GM12878 (cell line): ENCODE results near the gene MLEC.

Experiments used
- CHD2 ChIP-seq: IDR thresholded peaks from 2 replicates; pipeline ENCODE4 v1.6.1; 2011; ENCODE audit warnings: low read depth, low read length, improper control_type of control experiment, borderline replicate concordance
- EP300 ChIP-seq, 2 experiments: fragments of 150-350 bp in 1 of 2; IDR thresholded peaks; 2 replicates each; pipeline ENCODE4 v1.6.1; 2011 to 2012; ENCODE audit warnings: low read depth in 2 of 2, low read length in 2 of 2, borderline replicate concordance in 1 of 2, improper control_type of control experiment in 1 of 2, inconsistent platforms in 1 of 2; ENCODE audit not compliant: control insufficient read depth in 1 of 2
- GABPA ChIP-seq: IDR thresholded peaks from 2 replicates; pipeline ENCODE4 v1.6.1; 2014; ENCODE audit warnings: antibody characterized with exemption, low read depth, mild to moderate bottlenecking, inconsistent platforms
- POLR2A ChIP-seq: IDR thresholded peaks from 2 replicates; pipeline ENCODE4 v1.6.1; 2011; ENCODE audit warnings: low read depth, mild to moderate bottlenecking, low read length
- POLR2AphosphoS5 ChIP-seq: IDR thresholded peaks from 2 replicates; pipeline ENCODE4 v1.6.1; 2011; ENCODE audit warnings: mild to moderate bottlenecking, low read length, inconsistent platforms
- RAD21 ChIP-seq: IDR thresholded peaks from 2 replicates; pipeline ENCODE4 v1.6.1; 2011; ENCODE audit warnings: mild to moderate bottlenecking, low read depth, low read length, moderate library complexity; ENCODE audit not compliant: insufficient read depth
- RFX5 ChIP-seq: IDR thresholded peaks from 2 replicates; pipeline ENCODE4 v1.6.1; 2011; ENCODE audit warnings: low read depth, low read length, improper control_type of control experiment
- SREBF1 ChIP-seq: IDR thresholded peaks from 2 replicates; pipeline ENCODE4 v1.6.1; 2012; ENCODE audit warnings: mild to moderate bottlenecking, low read length
- TCF7 ChIP-seq: IDR thresholded peaks from 2 replicates; pipeline ENCODE4 v1.6.1; 2014; ENCODE audit warnings: antibody characterized with exemption, borderline replicate concordance
- ZBTB40 ChIP-seq: fragments of 450-650 bp; IDR thresholded peaks from 2 replicates; pipeline ENCODE4 v1.6.1; 2016; ENCODE audit warnings: mild to moderate bottlenecking, moderate library complexity, borderline replicate concordance
- ZNF274 ChIP-seq: IDR thresholded peaks from one replicate; pipeline ENCODE4 v1.8.0; 2011; ENCODE audit not compliant: insufficient read length, insufficient read depth
- TF ChIP-seq, protein P1 (sequence below), 3 experiments: IDR thresholded peaks in 2 of 3; conservative IDR thresholded peaks in 1 of 3; 2 replicates each; pipeline ENCODE4 v1.5.1; 2011; ENCODE audit warnings: low read depth in 3 of 3, low read length in 3 of 3, mild to moderate bottlenecking in 3 of 3, control low read depth in 2 of 3, moderate library complexity in 2 of 3, inconsistent platforms in 1 of 3, mixed read lengths in 1 of 3; ENCODE audit not compliant: control insufficient read depth in 2 of 3, insufficient read depth in 1 of 3; ENCODE audit errors: extremely low read depth in 1 of 3
- TF ChIP-seq, protein P2 (sequence below): IDR thresholded peaks from 2 replicates; pipeline ENCODE4 v1.6.1; 2011; ENCODE audit warnings: low read depth, low read length, improper control_type of control experiment, borderline replicate concordance

DNA sequence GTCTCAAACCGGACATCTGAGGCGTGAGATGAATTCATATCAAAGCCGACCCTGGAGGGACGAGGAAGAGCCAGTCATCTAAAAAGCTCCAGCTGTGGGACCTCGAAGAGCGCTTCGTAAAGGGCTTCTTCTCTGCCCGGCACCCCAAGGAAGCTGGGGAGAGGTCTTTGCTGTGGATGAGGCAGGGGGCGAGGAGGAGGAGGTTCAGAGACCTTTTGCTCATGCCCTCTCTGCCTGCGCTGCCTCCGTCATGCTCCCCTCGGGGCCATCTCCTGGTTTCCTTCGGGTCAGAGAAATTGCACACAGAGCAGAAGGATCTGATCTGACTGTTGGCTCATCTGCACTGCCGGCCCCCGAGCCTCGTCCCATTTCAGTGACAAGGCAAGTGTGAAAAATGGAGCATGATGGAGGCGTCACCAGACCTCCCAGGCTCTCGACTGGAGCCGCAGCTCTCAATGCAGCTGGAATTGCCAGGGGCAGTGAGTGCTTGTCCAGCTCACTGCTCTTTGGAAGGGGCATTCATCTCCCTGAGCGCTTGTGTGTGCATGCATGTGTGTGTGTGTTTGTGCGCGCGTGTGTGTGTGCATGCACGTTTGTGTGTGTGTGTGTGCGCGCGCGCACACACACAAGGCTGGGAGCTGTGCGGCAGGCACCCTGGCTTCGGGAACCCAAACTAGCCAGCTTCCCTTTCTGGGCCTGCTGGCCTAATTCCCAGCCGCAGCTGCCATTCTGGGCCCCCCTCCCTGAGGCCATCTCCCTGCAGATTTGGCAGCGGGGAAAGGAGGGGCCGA, 37.3 kb upstream of the MLEC start:
- TF ChIP-seq POLR2AphosphoS5 (no peak), EP300 (IDR thresholded peaks at IDR 0.05; ENCODE audit: borderline replicate concordance in 1 of 2, control insufficient read depth in 1 of 2, low read depth in 2 of 2, low read length in 2 of 2) (no peak), GABPA (no peak), ZNF274 (no peak), CHD2 (no peak), POLR2A (no peak), RFX5 (no peak), TCF7 (no peak), RAD21 (no peak), ZBTB40 (no peak), SREBF1 (no peak)
- TF ChIP-seq, protein P1, sequence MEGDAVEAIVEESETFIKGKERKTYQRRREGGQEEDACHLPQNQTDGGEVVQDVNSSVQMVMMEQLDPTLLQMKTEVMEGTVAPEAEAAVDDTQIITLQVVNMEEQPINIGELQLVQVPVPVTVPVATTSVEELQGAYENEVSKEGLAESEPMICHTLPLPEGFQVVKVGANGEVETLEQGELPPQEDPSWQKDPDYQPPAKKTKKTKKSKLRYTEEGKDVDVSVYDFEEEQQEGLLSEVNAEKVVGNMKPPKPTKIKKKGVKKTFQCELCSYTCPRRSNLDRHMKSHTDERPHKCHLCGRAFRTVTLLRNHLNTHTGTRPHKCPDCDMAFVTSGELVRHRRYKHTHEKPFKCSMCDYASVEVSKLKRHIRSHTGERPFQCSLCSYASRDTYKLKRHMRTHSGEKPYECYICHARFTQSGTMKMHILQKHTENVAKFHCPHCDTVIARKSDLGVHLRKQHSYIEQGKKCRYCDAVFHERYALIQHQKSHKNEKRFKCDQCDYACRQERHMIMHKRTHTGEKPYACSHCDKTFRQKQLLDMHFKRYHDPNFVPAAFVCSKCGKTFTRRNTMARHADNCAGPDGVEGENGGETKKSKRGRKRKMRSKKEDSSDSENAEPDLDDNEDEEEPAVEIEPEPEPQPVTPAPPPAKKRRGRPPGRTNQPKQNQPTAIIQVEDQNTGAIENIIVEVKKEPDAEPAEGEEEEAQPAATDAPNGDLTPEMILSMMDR (IDR thresholded peaks at IDR 0.05 in 2 of 3, conservative IDR thresholded peaks at IDR 0.05 in 1 of 3; ENCODE audit: control insufficient read depth in 2 of 3, extremely low read depth in 1 of 3, insufficient read depth in 1 of 3, low read depth in 3 of 3, low read length in 3 of 3), result no peak
- TF ChIP-seq, protein P2, sequence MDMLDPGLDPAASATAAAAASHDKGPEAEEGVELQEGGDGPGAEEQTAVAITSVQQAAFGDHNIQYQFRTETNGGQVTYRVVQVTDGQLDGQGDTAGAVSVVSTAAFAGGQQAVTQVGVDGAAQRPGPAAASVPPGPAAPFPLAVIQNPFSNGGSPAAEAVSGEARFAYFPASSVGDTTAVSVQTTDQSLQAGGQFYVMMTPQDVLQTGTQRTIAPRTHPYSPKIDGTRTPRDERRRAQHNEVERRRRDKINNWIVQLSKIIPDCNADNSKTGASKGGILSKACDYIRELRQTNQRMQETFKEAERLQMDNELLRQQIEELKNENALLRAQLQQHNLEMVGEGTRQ, result no peak
